MCF 10A (cell line): ENCODE results near the gene SPATA3. TPM values are rescaled to one million over a fixed set of nuclear protein-coding genes. Genes with fewer than 3 reads are reported as not detected.

ENCODE experiments used
- BruUV-seq: library from RNA; stranded (reverse); fragments of 400-500 nt; replicated peaks from 2 replicates; lab custom pipeline; 2021; lab: Mats Ljungman, UMichigan
- CTCF ChIA-PET: fragments of 300-600 bp; sonication (Branson Sonifier 250); formaldehyde crosslinking; extraction: SDS; loops from one replicate; lab custom pipeline; 2021; ENCODE audit warnings: antibody characterized with exemption, inconsistent platforms; lab: Yijun Ruan, JAX
- POLR2A ChIA-PET: fragments of 300-600, 350-650 bp; sonication (Branson Sonifier 250); formaldehyde crosslinking; extraction: SDS; loops from one replicate; lab custom pipeline; 2020; ENCODE audit warnings: antibody characterized with exemption, inconsistent platforms; lab: Yijun Ruan, JAX
- DNase-seq: peaks from one replicate; pipeline ENCODE4 v3.0.0-alpha.2; 2018; ENCODE audit not compliant: unreplicated experiment
- H3K27ac Mint-ChIP-seq: one replicate; pipeline ENCODE4 v1.8.0; 2022; ENCODE audit warnings: mild to moderate bottlenecking, low read depth, mixed read lengths; ENCODE audit not compliant: unreplicated experiment
- H3K27me3 Mint-ChIP-seq: one replicate; pipeline ENCODE4 v1.8.0; 2022; ENCODE audit warnings: mixed read lengths; ENCODE audit not compliant: insufficient read depth, unreplicated experiment
- H3K36me3 Mint-ChIP-seq: one replicate; pipeline ENCODE4 v1.8.0; 2022; ENCODE audit warnings: mild to moderate bottlenecking, moderate library complexity, mixed read lengths; ENCODE audit not compliant: insufficient read depth, unreplicated experiment
- H3K4me1 Mint-ChIP-seq: one replicate; pipeline ENCODE4 v1.8.0; 2022; ENCODE audit warnings: mixed read lengths; ENCODE audit not compliant: insufficient read depth, unreplicated experiment
- H3K4me3 Mint-ChIP-seq: one replicate; pipeline ENCODE4 v1.8.0; 2022; ENCODE audit warnings: mild to moderate bottlenecking, moderate library complexity, mixed read lengths; ENCODE audit not compliant: unreplicated experiment
- H3K9me3 Mint-ChIP-seq: one replicate; pipeline ENCODE4 v1.8.0; 2022; ENCODE audit warnings: mixed read lengths; ENCODE audit not compliant: unreplicated experiment
- intact Hi-C: fragments of 100-400 bp; cut with micrococcal nuclease; formaldehyde crosslinking; loops from 2 replicates; pipeline ENCODE4 v1.14.1; 2022
- total RNA-seq: library from RNA; stranded (reverse); gene quantifications from 2 replicates; pipeline ENCODE4 v1.2.3, GENCODE V29; 2022
- TF ChIP-seq, protein P1 (sequence below): fragments of 200-600 bp; IDR thresholded peaks from one replicate; pipeline ENCODE4 v1.8.0; 2022; ENCODE audit warnings: antibody characterized with exemption, mild to moderate bottlenecking; ENCODE audit not compliant: unreplicated experiment

Gene SPATA3
- total RNA-seq, 1 experiment from 2014 or later: not detected

- ChIA-PET POLR2A (no interaction called here), CTCF (no interaction called here)
- H3K36me3 Mint-ChIP-seq: no peaks in the 10 kb centered on the region
- TF ChIP-seq, protein P1, sequence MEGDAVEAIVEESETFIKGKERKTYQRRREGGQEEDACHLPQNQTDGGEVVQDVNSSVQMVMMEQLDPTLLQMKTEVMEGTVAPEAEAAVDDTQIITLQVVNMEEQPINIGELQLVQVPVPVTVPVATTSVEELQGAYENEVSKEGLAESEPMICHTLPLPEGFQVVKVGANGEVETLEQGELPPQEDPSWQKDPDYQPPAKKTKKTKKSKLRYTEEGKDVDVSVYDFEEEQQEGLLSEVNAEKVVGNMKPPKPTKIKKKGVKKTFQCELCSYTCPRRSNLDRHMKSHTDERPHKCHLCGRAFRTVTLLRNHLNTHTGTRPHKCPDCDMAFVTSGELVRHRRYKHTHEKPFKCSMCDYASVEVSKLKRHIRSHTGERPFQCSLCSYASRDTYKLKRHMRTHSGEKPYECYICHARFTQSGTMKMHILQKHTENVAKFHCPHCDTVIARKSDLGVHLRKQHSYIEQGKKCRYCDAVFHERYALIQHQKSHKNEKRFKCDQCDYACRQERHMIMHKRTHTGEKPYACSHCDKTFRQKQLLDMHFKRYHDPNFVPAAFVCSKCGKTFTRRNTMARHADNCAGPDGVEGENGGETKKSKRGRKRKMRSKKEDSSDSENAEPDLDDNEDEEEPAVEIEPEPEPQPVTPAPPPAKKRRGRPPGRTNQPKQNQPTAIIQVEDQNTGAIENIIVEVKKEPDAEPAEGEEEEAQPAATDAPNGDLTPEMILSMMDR: no peak
- H3K27me3 Mint-ChIP-seq: peaks cover 27% of the 10 kb centered on the region
- H3K9me3 Mint-ChIP-seq: no peaks in the 10 kb centered on the region
- no peak overlapping the region for H3K4me3 Mint-ChIP-seq
- H3K4me1 Mint-ChIP-seq: no peaks in the 10 kb centered on the region
- no peak for DNase-seq
- BruUV-seq: no TSS peak
- intact Hi-C loops: no loop called here
- H3K27ac Mint-ChIP-seq: no peak overlapping the region
Observed at GRCh38 chr2:230976671-230977171, 19.2 kb upstream of the SPATA3 start.

GRCh38 chr2:230980468-230980867, 15.5 kb upstream of the SPATA3 start:
- DNase-seq: no peak
- no peak overlapping the region for H3K27ac Mint-ChIP-seq
- POLR2A ChIA-PET: no interaction called here
- H3K27me3 Mint-ChIP-seq: peaks cover 27% of the 10 kb centered on the region
- no peaks in the 10 kb centered on the region for H3K36me3 Mint-ChIP-seq
- H3K9me3 Mint-ChIP-seq: no peaks in the 10 kb centered on the region
- TF ChIP-seq, protein P1: no peak
- BruUV-seq: no TSS peak
- no peak overlapping the region for H3K4me3 Mint-ChIP-seq
- no peaks in the 10 kb centered on the region for H3K4me1 Mint-ChIP-seq
- intact Hi-C loops: no loop called here
- CTCF ChIA-PET: interaction anchor here (0.8 to 1.2 kb wide), 2 partner anchors 12 to 156 kb away, joined by 3 to 4 read pairs; no protein-coding TSS in a partner anchor

DNA sequence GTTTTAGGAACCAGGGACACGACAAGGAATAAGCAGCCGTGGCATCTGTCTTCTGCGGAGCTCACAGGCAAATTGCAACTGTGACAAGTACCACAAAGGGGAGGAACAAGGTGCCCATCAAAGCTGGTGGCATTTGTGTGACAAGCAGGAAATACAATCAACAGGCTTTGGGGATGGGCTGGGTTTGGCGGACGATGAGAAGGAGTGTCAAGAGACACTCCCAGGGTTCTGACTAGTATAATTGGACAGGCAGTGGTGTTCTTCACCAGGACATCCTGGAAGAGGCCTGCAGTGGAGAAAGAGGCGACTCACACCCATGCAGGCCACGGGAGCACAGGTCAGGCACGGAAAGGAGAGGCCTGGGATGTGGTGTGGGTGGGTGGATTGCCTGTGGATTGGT, 14.2 kb upstream of the SPATA3 start:
- no peaks in the 10 kb centered on the region for H3K4me1 Mint-ChIP-seq
- no peaks in the 10 kb centered on the region for H3K36me3 Mint-ChIP-seq
- no peak overlapping the region for H3K4me3 Mint-ChIP-seq
- no peaks in the 10 kb centered on the region for H3K9me3 Mint-ChIP-seq
- no TSS peak for BruUV-seq
- TF ChIP-seq, protein P1: no peak
- peaks cover 16% of the 10 kb centered on the region for H3K27me3 Mint-ChIP-seq
- DNase-seq: no peak
- CTCF ChIA-PET: interaction anchor here (1.2 to 1.5 kb wide), 2 partner anchors 80 to 157 kb away, joined by 3 to 4 read pairs; no protein-coding TSS in a partner anchor
- intact Hi-C loops: no loop called here
- no peak overlapping the region for H3K27ac Mint-ChIP-seq
- POLR2A ChIA-PET: interaction anchor here (0.7 kb wide), 2 partner anchors 47 to 1422 kb away, joined by 3 read pairs; no protein-coding TSS in a partner anchor

GRCh38 chr2:230982126-230982525, 13.8 kb upstream of the SPATA3 start:
- no peaks in the 10 kb centered on the region for H3K36me3 Mint-ChIP-seq
- peaks cover 12% of the 10 kb centered on the region for H3K27me3 Mint-ChIP-seq
- TF ChIP-seq, protein P1: no peak
- H3K4me3 Mint-ChIP-seq: no peak overlapping the region
- intact Hi-C loops: no loop called here
- no peak for DNase-seq
- H3K4me1 Mint-ChIP-seq: no peaks in the 10 kb centered on the region
- no peaks in the 10 kb centered on the region for H3K9me3 Mint-ChIP-seq
- H3K27ac Mint-ChIP-seq: no peak overlapping the region
- BruUV-seq: no TSS peak
- POLR2A ChIA-PET: interaction anchor here (0.7 kb wide), 2 partner anchors 48 to 1422 kb away, joined by 3 read pairs; no protein-coding TSS in a partner anchor
- CTCF ChIA-PET: interaction anchor here (0.6 to 1.5 kb wide), 3 partner anchors 11 to 388 kb away, joined by 3 to 4 read pairs (median 3); no protein-coding TSS in a partner anchor
